ENCODE results near the gene CDC25B. TPM values are rescaled to one million over a fixed set of nuclear protein-coding genes. Genes with fewer than 3 reads are reported as not detected.
"Not testable (repeated sequence)": the region's sequence is repeated elsewhere in the genome, so short reads cannot be mapped to it uniquely, and the experiment has no call there.

The CDC25B gene
- total RNA-seq, 2 experiments from 2014 or later: 452 to 454 TPM

- not testable (repeated sequence) for H3K27ac Mint-ChIP-seq; H3K9me3 Mint-ChIP-seq; H3K4me3 Mint-ChIP-seq; H3K27me3 Mint-ChIP-seq; H3K36me3 Mint-ChIP-seq (ENCODE audit: low read depth); DNase-seq
- ChIA-PET CTCF (interaction anchor here (3.9 to 9.4 kb wide), 3 partner anchors 31 to 296 kb away, joined by 14 to 98 read pairs (median 46); partner anchors contain the start of gene AP5S1), POLR2A (interaction anchor here (1.1 to 8.8 kb wide), 3 partner anchors 22 to 31 kb away, joined by 3 to 90 read pairs (median 57); partner anchors contain the start of gene AP5S1)
- peaks cover 35% of the 10 kb centered on the region for H3K4me1 Mint-ChIP-seq
Measured at GRCh38 chr20:3789201-3789600, 6.9 kb upstream of the CDC25B start.

GRCh38 chr20:3794168-3794567 lies 1.9 kb upstream of the CDC25B start:
- H3K9me3 Mint-ChIP-seq, DNase-seq, H3K27me3 Mint-ChIP-seq: not testable (repeated sequence)
- Mint-ChIP-seq H3K27ac (peak overlapping the region; percentile 26), H3K4me1 (peaks cover 27% of the 10 kb centered on the region), H3K4me3 (peak overlapping the region; percentile 35), H3K36me3 (ENCODE audit: low read depth) (peaks cover 38% of the 10 kb centered on the region)
- POLR2A ChIA-PET: interaction anchor here (1.0 to 1.2 kb wide), 2 partner anchors 7 to 73 kb away, joined by 3 read pairs; partner anchors contain the start of gene CENPB
- CTCF ChIA-PET: interaction anchor here (2.6 kb wide), 1 partner anchor 19 kb away, joined by 16 read pairs; no protein-coding TSS in a partner anchor

- peak overlapping the region; percentile 96 for H3K27ac Mint-ChIP-seq
- ChIA-PET CTCF (interaction anchor here (1.6 to 3.0 kb wide), 3 partner anchors 19 to 59 kb away, joined by 4 to 33 read pairs (median 16); partner anchors contain the start of gene AP5S1), POLR2A (interaction anchor here (1.0 to 1.3 kb wide), 4 partner anchors 8 to 198 kb away, joined by 3 read pairs; partner anchors contain the start of genes CENPB and SPEF1)
- H3K4me3 Mint-ChIP-seq: peak overlapping the region; percentile 91
- peaks cover 45% of the 10 kb centered on the region for H3K36me3 Mint-ChIP-seq (ENCODE audit: low read depth)
- H3K9me3 Mint-ChIP-seq: no peaks in the 10 kb centered on the region
- DNase-seq: no peak
- H3K27me3 Mint-ChIP-seq: no peaks in the 10 kb centered on the region
- H3K4me1 Mint-ChIP-seq: peaks cover 33% of the 10 kb centered on the region
Measured at GRCh38 chr20:3794701-3795420, 1.2 kb upstream of the CDC25B start.

- CTCF ChIA-PET: interaction anchor here (1.2 to 3.0 kb wide), 5 partner anchors 14 to 58 kb away, joined by 4 to 33 read pairs (median 5); partner anchors contain the start of gene AP5S1
- H3K27me3 Mint-ChIP-seq: no peaks in the 10 kb centered on the region
- DNase-seq: no peak
- H3K9me3 Mint-ChIP-seq: no peaks in the 10 kb centered on the region
- POLR2A ChIA-PET: interaction anchor here (0.7 to 1.4 kb wide), 6 partner anchors 8 to 48 kb away, joined by 3 to 19 read pairs (median 4); partner anchors contain the start of genes ADISSP and CENPB
- H3K27ac Mint-ChIP-seq: peak overlapping the region; percentile 91
- peaks cover 63% of the 10 kb centered on the region for H3K36me3 Mint-ChIP-seq (ENCODE audit: low read depth)
- H3K4me3 Mint-ChIP-seq: peak overlapping the region; percentile 91
- H3K4me1 Mint-ChIP-seq: peaks cover 50% of the 10 kb centered on the region
Measured at GRCh38 chr20:3796477-3797225, 541 bp downstream of the CDC25B start.

- DNase-seq: no peak
- no peaks in the 10 kb centered on the region for H3K27me3 Mint-ChIP-seq
- peaks cover 69% of the 10 kb centered on the region for H3K36me3 Mint-ChIP-seq (ENCODE audit: low read depth)
- peaks cover 54% of the 10 kb centered on the region for H3K4me1 Mint-ChIP-seq
- ChIA-PET CTCF (interaction anchor here (3.0 kb wide), 1 partner anchor 22 kb away, joined by 33 read pairs; the partner anchor contains the start of gene AP5S1), POLR2A (no interaction called here)
- no peaks in the 10 kb centered on the region for H3K9me3 Mint-ChIP-seq
- H3K27ac Mint-ChIP-seq: peak overlapping the region; percentile 91
- peak overlapping the region; percentile 91 for H3K4me3 Mint-ChIP-seq
Measured at GRCh38 chr20:3797226-3797545, 1.1 kb downstream of the CDC25B start.

- CTCF ChIA-PET: interaction anchor here (3.0 to 5.1 kb wide), 2 partner anchors 22 kb away, joined by 30 to 33 read pairs; partner anchors contain the start of gene AP5S1
- peak; percentile 80 for DNase-seq
- Mint-ChIP-seq H3K36me3 (ENCODE audit: low read depth) (peaks cover 75% of the 10 kb centered on the region), H3K27ac (peak overlapping the region; percentile 91), H3K27me3 (no peaks in the 10 kb centered on the region), H3K4me1 (peaks cover 60% of the 10 kb centered on the region), H3K9me3 (no peaks in the 10 kb centered on the region), H3K4me3 (peak overlapping the region; percentile 91)
- POLR2A ChIA-PET: interaction anchor here (2.4 kb wide), 1 partner anchor 11 kb away, joined by 9 read pairs; the partner anchor contains the start of gene CENPB
Measured at GRCh38 chr20:3797592-3798372, 1.7 kb downstream of the CDC25B start.

- Mint-ChIP-seq H3K9me3 (no peaks in the 10 kb centered on the region), H3K27ac (peak overlapping the region; percentile 91), H3K27me3 (no peaks in the 10 kb centered on the region), H3K36me3 (ENCODE audit: low read depth) (peaks cover 80% of the 10 kb centered on the region), H3K4me1 (peaks cover 66% of the 10 kb centered on the region), H3K4me3 (peak overlapping the region; percentile 91)
- POLR2A ChIA-PET: interaction anchor here (2.4 kb wide), 1 partner anchor 12 kb away, joined by 9 read pairs; the partner anchor contains the start of gene CENPB
- CTCF ChIA-PET: interaction anchor here (5.1 kb wide), 1 partner anchor 22 kb away, joined by 30 read pairs; the partner anchor contains the start of gene AP5S1
- DNase-seq: no peak
Measured at GRCh38 chr20:3798373-3798768, 2.3 kb downstream of the CDC25B start.

GRCh38 chr20:3798908-3799248 lies 2.8 kb downstream of the CDC25B start:
- CTCF ChIA-PET: interaction anchor here (0.6 to 5.1 kb wide), 3 partner anchors 10 to 49 kb away, joined by 3 to 30 read pairs (median 6); partner anchors contain the start of gene AP5S1
- no peak for DNase-seq
- Mint-ChIP-seq H3K4me3 (peak overlapping the region; percentile 91), H3K4me1 (peaks cover 71% of the 10 kb centered on the region), H3K36me3 (ENCODE audit: low read depth) (peaks cover 86% of the 10 kb centered on the region), H3K27me3 (no peaks in the 10 kb centered on the region), H3K27ac (peak overlapping the region; percentile 91), H3K9me3 (no peaks in the 10 kb centered on the region)
- POLR2A ChIA-PET: interaction anchor here (2.4 kb wide), 1 partner anchor 12 kb away, joined by 9 read pairs; the partner anchor contains the start of gene CENPB

- H3K27ac Mint-ChIP-seq: peak overlapping the region; percentile 91
- H3K27me3 Mint-ChIP-seq: no peaks in the 10 kb centered on the region
- CTCF ChIA-PET: interaction anchor here (0.6 to 5.1 kb wide), 4 partner anchors 11 to 32 kb away, joined by 3 to 30 read pairs (median 6); partner anchors contain the start of gene AP5S1
- H3K9me3 Mint-ChIP-seq: no peaks in the 10 kb centered on the region
- H3K36me3 Mint-ChIP-seq (ENCODE audit: low read depth): peaks cover 91% of the 10 kb centered on the region
- peak overlapping the region; percentile 91 for H3K4me3 Mint-ChIP-seq
- DNase-seq: no peak
- POLR2A ChIA-PET: interaction anchor here (1.8 to 2.4 kb wide), 2 partner anchors 13 to 14 kb away, joined by 6 to 9 read pairs; partner anchors contain the start of gene CENPB
- H3K4me1 Mint-ChIP-seq: peaks cover 72% of the 10 kb centered on the region
Measured at GRCh38 chr20:3800256-3800877, 4.3 kb downstream of the CDC25B start.

GRCh38 chr20:3800878-3801260 lies 4.8 kb downstream of the CDC25B start:
- peaks cover 74% of the 10 kb centered on the region for H3K4me1 Mint-ChIP-seq
- CTCF ChIA-PET: interaction anchor here (1.5 to 5.1 kb wide), 2 partner anchors 10 to 19 kb away, joined by 8 to 30 read pairs; partner anchors contain the start of gene AP5S1

GRCh38 chr20:3801299-3801698 lies 5.2 kb downstream of the CDC25B start:
- DNase-seq: no peak
- Mint-ChIP-seq H3K4me3 (no peak overlapping the region), H3K9me3 (no peaks in the 10 kb centered on the region), H3K27me3 (no peaks in the 10 kb centered on the region), H3K4me1 (peaks cover 77% of the 10 kb centered on the region), H3K36me3 (ENCODE audit: low read depth) (peaks cover 97% of the 10 kb centered on the region), H3K27ac (peak overlapping the region; percentile 70)
- ChIA-PET CTCF (interaction anchor here (5.1 kb wide), 1 partner anchor 19 kb away, joined by 30 read pairs; the partner anchor contains the start of gene AP5S1), POLR2A (interaction anchor here (1.8 kb wide), 1 partner anchor 14 kb away, joined by 6 read pairs; the partner anchor contains the start of gene CENPB)

More at GRCh38 chr20:3800878-3801260, 4.8 kb downstream of the CDC25B start:
- no peak overlapping the region for H3K4me3 Mint-ChIP-seq
- DNase-seq: no peak
- POLR2A ChIA-PET: interaction anchor here (1.8 kb wide), 1 partner anchor 14 kb away, joined by 6 read pairs; the partner anchor contains the start of gene CENPB
- H3K27ac Mint-ChIP-seq: peak overlapping the region; percentile 70
- peaks cover 92% of the 10 kb centered on the region for H3K36me3 Mint-ChIP-seq (ENCODE audit: low read depth)
- no peaks in the 10 kb centered on the region for H3K27me3 Mint-ChIP-seq
- H3K9me3 Mint-ChIP-seq: no peaks in the 10 kb centered on the region

Measured in activated CD4-positive, alpha-beta memory T cell treated with anti-CD3 and anti-CD28 coated beads, Interleukin-2, amount 10 ng/mL, durations not matched to agents 7 days and 5 days (primary cell).